Activated CD4-positive, CD25-positive, alpha-beta regulatory T cell treated with anti-CD3 and anti-CD28 coated beads, Interleukin-2, amount 50 U/mL, for 16 hours (primary cell): ENCODE measurements around the gene SHISA5.
"Not testable (repeated sequence)": the region's sequence is repeated elsewhere in the genome, so short reads cannot be mapped to it uniquely, and the experiment has no call there.

ENCODE experiments used
- DNase-seq: peaks from one replicate; pipeline ENCODE4 v3.0.0-alpha.2; 2020; ENCODE audit warnings: low read depth, low spot score

SHISA5 gene, protein sequence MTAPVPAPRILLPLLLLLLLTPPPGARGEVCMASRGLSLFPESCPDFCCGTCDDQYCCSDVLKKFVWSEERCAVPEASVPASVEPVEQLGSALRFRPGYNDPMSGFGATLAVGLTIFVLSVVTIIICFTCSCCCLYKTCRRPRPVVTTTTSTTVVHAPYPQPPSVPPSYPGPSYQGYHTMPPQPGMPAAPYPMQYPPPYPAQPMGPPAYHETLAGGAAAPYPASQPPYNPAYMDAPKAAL

DNA sequence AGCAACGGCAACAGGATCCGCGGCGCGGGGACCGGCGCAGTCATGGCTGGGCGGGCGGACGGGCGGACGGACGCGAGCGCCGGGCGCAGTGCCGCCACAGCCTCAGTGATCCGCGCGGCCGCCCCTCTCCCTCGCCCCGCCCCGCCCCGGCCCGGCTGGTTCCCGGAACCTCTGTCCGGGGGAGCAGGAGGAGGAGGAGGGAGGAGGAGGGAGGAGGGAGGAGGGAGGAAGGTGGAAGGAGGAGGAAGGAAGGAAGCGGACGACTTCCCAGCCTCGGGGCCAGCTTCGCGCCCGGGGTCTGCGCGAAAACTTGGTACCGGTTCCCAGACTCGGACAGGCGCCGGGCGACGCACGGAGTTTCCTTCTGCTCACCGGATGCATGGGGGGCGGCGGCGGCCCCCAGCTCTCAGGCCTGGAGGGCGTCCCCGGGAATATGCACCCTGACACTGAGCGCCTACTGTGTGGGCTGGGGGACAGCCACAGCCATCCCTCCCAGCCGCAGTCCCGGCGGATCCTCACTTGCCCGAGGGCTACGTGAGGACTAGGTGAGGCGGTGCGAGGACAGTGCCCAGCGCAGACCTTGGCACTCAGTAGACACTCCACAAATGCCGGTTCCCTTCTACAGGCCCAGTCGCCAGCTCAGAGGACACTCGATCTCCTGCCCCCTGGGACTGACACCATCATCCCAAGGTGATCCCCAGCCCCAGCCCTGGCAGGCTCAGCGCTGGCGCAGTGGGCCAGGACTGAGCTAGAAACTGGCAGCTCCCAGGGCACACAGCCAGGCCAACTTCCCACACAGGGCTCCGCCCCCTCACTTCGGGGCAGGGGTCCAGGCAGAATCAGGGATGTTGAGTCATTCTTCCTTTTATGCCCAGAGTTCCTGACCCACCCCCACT, at the start of gene SHISA5:
SHISA5 (minus strand) TSS at position 124 of the 896 bp plus-strand sequence; CDS start at position 44, 80 bp downstream.
- no peak for DNase-seq

DNA sequence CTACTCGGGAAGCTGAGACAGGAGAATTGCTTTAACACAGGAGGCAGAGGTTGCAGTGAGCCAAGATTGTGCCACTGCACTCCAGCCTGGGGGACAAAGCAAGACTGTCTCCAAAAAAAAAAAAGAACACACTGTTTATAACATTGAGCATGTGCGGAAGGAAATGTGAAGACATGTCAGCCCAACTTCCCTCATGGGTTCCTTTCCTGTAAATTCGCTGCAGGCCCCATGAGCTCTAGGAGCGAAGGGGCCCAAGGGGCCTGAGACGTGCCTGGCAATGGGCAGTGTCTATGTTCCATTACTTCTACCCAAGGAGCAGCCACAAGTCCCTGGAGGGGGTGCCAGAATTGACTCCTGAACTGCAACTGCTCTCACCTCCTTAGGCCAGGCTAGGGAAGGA, 49.4 kb upstream of the SHISA5 start:
- no peak for DNase-seq

DNA sequence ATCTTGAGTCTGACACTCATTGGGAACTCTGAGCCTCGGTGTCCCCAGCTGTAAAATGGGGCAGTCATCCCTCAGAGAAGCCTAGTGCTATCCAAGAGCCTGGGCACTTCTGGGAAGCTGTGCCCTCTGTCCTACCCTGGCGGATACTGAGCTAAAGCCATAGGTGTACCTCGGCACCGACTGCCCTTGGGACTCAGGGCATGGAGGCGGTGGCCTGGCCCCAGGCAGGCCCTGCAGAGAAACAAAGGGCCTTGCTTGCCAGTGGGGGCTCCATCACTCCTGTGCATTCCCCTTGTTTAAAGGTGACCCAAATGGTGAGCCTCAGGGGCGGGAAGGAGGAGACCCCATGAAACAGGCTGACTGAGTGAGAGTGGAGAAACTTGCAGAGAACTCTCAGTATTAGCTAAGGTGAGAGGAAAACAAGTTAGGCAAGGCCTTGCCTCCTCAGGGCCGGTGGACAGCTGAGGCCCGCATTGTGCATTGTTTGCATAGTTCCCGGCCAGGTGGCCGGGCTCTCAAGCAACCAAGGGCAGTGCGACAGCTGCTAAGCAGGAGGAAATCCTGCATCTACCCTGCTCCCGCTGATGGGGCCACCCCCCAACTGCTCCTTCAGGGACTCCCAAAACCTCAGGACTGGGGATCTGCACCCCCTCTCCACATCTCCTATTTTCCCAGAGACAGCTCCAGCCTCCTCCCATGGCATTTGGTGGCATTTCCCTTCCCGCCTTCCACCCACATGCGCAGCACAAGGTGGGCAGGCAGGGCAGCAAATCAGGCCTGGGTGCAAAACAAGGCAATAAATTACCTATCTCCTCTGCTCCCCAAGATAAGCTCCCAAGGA, 48.4 kb upstream of the SHISA5 start:
- DNase-seq: no peak

DNA sequence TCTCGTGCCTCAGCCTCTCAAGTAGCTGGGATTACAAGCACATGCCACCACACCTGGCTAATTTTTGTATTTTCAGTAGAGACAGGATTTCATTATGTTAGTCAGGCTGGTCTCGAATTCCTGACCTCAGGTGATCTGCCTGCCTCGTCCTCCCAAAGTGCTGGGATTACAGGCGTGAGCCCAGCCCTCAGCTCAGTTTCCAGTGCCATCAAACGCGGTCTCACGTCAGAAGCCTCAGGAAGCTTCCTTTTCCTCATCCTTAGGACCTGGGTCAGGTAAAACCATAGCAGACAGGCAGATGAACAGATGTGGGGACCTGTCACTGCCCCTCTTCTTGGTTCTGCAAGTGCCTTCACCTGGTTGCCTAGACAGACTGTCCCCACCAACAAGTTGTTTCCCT, 47.7 kb upstream of the SHISA5 start:
- not testable (repeated sequence) for DNase-seq

DNA sequence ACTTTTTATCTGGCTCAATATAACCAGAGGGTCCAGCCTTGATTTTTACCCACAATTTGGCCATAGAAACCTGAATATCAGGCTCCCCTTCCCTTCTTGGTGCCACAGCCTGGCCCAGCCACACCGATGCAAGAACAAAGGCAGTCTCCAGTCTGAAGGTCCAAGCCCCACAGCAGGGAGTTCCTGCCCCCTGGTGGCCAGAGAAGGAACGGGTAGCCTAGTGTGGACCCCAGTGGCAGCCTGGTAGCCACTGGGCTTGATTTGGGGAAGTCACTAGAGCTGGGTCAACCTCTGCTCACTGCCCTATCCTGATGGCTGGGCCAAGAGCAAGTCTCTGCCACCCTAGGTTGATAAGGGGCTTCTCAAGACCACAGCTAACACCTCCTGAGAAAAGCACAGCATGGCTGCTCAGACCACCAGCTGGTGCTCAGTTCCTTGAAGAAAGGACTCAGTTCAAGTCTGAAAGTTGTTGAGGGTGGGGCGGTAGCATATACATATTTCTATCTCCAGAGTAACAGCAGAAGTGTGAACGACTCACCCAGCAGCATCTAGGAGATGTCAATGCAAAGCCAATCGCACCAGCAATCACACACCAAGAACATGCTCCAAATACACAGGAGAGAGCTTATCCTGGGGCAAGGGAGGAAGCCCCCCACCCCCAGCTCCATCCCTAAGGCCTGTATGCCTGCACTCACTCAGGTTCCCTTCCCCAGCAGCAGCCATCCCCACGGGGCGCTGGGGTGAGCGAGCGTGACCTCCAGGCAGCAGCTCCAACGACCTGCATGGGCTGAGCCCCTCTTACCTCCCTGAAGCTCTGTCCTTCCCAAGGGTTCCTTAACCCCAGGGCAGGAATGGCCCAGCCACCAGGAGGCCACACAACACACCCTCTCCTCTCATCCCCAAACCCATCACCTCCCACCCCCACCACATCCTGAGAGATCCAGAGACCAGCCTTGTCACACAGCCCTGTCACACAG, 45.0 kb upstream of the SHISA5 start:
- peak; percentile 73 for DNase-seq

DNA sequence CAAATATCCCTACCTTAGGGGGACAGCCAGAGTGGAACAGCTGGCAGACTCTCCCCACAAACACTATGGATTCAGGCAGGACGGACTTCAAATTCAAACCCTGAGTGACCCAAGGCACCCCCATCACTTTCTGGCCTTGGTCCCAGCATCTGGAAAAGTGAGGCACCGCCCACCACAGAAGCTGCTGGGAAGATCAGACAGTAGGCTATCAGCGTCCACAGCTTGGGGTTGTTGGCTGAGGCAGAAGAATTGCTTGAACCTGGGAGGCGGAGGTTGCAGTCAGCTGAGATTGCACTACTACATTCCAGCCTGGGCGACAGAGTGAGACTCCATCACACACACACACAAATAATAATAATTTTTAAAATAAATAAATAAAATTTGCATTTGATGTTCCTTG, 44.2 kb upstream of the SHISA5 start:
- DNase-seq: no peak

DNA sequence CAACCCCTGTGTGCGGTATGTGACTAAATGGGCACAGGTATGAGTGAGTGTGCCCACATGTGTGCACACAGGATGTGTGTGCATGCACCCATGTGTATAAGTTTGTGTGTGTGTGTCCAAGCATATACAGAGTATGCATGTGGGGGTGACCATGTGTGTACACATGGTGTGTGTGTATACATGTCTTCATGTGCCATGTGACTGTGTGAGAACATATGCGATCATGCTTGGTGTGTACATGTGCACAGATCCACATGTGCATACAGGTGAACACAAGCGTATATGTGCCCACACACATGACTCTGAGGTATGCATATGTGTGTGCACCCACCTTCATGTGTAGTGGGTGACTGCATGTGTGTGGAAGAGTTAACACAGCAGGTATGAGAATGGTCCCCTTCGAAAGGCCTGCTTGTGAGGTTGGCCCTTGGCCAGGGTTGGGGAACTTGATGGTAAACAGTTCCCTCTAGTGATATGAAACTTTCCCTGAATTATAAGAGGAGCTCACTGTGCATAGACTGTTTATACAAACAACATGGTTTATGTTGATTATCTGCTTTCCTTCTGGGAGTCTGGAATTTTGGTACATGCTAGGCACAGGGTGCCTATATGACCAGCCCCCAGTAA, 42.3 kb upstream of the SHISA5 start:
- no peak for DNase-seq

DNA sequence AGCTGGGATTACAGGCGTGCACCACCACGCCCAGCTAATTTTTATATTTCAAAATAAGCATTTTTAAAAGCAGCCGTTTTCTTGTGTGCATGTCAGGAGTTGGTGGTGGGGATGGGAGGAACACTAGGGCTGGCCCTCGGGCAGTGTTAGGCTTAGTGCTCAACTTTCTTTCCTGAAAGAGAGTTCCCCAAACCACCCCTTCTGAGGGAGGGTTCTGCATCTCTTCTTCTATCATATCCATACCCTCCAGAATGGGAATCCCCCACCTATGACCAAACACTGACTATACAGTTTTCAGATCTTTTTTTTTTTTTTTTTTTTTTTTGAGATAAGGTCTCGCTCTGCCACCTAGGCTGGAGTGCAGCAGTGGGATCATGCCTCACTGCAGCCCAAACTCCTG, 40.2 kb upstream of the SHISA5 start:
- DNase-seq: no peak

DNA sequence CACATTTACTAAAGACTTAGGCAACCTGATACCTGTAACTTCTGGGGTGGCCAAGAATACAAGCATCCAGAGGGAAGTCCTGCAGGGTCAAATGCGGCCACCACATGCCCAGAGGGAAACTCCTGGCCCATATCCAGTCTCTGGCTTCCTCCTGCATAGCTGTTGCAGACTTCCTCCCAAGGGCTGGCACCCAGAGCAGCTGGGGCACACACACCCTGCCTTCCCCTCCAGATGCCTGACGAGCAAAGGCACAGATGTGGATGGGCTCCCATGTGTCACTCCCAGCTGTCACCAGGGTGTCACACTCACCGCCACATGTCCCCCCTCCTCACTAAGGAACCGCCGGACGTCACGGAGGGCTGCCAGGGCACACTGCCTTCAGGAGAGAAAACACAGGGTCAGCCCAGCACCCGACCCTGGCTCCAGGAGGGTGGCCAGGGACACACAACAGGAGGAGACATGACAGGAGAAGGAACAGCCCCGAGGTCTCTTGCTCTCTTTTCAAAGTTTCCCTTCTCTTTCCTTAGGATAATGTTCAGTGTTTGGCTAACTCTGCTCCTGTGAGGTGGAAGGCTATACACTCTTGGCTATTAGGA, 39.4 kb upstream of the SHISA5 start:
- no peak for DNase-seq

DNA sequence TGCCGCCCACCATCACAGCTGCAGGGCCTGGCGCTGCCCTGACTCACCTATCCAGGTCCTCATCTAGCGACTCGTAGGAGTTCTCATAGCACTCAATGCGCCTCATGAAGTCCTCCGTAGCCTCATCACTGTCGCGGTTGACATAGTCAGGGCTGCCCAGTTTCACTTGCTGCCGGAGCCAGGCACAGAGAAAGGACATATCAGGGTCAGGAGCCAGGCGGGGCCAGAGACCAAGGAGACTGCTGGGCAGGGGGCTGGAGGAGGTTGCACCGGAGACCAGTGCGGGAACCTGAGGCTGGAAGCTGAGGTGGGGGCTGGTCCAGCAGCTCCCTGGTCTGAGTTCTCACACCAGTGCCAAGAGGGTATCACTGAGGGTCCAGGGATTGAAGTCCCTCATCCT, 34.5 kb upstream of the SHISA5 start:
- DNase-seq: no peak

DNA sequence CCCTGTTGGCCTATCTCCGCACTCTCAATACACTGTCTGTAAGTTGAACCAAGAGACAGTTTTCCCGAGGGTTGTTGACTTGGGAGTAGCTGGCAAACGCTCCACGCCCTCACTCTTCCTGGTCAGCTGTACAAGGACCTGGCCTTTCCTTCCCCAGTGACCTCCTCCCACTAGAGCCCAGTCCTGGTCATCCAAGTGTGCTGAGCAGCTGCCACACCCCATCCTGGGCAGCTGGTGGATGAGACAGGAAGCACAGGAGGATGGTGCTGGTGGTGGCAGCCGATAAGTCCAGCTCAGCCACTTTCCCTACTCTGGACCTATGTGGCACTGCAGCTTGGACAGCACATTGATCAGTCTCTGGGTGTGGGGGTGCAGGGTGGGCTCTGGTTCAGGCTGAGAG, 32.8 kb upstream of the SHISA5 start:
- DNase-seq: no peak

DNA sequence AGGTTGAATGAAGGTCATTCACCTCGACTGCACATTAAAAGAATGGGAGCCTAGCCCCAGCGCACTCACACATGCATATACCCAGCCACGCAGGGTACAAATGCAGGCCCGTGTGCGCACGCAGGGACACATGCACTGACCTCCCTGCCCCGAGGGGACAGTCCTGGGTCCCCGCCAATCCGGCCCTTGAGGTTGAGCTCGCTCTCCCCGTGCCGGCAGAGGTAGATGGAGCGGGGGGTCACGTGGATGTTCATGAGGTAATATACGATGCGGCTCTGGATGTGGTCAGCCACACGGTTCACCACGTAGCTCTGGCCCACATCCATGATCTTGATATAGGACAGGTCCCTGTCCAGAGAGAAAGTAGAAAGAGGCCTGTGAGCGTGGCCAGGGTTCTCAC, 32.1 kb upstream of the SHISA5 start:
- no peak for DNase-seq

DNA sequence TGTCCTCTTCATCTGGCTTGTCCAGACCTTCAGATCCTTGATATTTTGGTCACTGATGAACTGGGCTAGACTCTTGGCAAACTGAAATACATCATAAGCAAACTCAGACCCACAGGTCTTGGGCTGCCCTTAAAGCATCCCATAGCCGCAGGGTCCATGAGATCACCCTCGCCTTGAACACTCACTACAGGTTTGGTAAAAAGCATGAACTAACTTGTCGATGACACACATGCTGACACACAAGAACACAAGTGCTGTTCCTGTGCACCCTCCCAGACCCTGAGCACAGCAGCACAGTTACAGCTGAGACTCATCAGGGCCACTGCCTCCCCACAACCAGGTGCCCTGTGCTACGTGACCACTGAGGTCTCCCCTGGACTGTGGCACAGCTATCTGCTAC, 31.6 kb upstream of the SHISA5 start:
- no peak for DNase-seq

DNA sequence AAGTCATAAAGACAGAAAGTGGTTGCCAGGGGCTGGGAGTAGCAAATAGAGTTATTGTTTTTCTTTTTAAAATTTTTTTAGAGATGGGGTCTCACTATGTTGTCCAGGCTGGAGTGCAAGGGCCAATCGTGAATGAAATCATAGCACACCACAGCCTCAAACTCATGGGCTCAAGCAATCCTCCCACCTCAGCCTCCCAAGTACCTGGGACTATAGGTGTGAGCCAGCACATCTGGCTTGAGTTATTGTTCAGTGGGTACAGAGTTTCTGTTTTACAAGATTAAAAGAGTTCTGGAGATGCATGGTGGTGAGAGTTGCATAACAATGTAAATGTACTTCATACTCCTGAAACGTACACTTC, 29.0 kb upstream of the SHISA5 start:
- DNase-seq: no peak

DNA sequence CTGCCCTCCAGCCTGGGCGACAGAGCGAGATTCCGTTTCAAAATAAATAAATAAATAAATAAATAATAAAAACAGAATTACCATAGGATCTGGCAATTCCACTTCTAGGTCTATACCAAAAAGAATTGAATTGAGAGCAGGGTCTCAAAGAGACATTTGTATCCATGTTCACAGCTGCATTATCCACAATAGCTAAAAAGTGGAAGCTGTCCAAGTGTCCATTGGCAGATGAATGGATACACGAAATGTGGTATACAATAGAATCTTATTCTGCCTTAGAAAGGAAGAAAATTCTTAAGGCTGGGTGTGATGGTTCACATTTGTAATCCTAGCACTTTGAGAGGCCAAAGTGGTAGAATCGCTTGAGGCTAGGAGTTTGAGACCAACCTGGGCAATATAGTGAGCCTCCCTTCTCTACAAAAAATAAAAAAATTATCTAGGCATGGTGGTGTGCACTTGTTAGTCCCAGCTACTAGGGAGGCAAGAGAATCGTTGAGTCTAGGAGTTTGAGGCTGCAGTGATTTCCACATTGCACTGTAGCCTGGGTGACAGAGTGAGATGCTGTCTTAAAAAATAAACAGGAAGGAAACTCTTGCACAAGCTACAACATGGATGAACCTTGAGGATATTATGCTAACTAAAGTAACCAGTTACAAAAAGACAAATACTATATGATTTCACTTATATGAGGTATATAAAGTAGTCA, 28.4 kb upstream of the SHISA5 start:
- DNase-seq: no peak

DNA sequence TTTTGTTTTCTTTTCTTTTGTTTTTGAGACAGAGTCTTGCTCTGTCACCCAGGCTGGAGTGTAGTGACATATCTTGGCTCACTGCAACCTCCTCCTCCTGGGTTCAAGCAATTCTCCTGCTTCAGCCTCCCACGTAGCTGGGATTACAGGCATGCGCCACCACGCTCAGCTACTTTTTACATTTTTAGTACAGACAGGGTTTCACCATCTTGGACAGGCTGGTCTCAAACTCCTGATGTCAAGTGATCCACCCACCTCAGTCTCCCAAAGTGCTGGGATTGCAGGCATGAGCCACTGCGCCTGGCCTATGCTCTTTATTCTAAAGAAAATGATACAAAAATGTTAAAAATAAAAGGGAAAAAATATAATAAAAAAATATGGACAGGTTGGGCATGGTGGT, 26.7 kb upstream of the SHISA5 start:
- not testable (repeated sequence) for DNase-seq

DNA sequence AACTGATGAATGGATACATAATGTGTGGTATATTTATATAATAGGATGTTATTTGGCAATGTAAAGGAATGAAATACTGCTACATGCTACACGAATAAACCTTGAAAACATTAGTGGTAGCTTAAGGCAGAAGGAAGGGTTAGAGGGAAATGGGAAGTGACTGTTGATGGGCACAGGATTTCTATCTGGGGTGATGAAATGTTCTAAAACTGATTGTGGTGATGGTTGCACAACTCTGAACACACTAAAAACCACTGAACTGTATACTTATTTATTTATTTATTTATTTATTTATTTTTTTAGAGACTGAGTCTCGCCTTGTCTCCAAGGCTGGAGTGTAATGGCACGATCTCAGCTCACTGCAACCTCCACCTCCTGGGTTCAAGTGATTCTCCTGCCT, 24.8 kb upstream of the SHISA5 start:
- DNase-seq: no peak

DNA sequence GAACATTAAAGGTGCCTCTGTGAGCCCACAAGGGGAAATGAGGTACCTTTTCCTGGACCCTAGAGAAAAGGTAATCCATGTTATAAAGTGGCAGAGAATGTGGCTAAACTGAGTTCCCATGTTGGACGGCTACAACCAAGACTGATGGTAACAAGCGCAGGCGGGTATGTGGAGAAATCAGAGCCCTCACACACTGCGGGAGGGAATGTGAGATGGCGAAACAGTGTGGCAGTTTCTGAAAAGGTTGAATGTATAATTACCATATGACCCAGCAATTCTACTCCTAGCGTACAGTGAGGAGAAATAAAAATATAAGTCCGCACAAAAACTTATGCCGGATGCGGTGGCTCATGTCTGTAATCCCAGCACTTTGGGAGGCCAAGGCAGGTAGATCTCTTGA, 24.1 kb upstream of the SHISA5 start:
- DNase-seq: no peak

DNA sequence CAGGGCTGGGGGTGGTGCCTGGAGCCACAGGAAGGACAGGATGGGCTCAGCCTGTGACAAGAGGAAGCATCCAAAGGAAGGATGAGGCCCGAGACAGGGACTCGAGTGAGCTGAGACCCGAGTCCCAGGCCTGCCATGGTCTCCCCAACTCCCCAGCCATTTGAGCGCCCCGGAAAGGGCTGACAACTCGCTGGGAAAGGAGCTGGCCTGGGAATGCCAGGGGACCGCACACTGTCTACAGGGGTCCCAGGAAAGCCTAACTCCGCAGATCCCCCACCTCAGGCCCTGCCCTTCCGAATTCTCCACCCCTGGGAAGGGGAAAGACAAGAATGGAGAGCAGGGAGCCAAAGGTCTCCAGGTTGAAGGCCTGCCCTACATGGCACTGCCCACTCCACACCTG, 21.0 kb upstream of the SHISA5 start:
- DNase-seq: no peak

DNA sequence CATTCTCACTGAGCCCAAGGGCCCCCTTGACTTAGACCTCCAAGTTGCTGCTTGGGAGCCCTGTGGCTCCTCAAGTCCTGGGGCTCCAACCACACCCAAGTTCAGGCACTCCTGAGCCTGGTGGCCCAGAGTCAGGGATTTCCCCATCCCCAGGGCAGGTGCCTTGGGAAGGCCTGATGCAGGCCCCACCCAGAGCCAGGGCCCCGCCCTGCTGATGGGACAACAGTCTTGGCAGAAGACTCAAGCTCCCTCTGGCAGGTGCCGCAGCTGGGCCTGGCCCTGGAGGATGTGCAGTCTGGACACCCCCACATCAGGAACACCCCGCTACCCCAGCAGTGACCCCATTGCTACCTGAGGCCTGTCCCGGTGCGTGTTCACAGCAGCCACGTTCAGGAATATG, 17.7 kb upstream of the SHISA5 start:
- no peak for DNase-seq
